GM18907 (cell line): ENCODE results near the gene RASA3.

Experiments used
- ATAC-seq: cut with Tn5 transposase; IDR thresholded peaks from one replicate; pipeline ENCODE4 v1.9.1; 2021; ENCODE audit warnings: mild to moderate bottlenecking, moderate library complexity; ENCODE audit not compliant: unreplicated experiment

The RASA3 gene

DNA sequence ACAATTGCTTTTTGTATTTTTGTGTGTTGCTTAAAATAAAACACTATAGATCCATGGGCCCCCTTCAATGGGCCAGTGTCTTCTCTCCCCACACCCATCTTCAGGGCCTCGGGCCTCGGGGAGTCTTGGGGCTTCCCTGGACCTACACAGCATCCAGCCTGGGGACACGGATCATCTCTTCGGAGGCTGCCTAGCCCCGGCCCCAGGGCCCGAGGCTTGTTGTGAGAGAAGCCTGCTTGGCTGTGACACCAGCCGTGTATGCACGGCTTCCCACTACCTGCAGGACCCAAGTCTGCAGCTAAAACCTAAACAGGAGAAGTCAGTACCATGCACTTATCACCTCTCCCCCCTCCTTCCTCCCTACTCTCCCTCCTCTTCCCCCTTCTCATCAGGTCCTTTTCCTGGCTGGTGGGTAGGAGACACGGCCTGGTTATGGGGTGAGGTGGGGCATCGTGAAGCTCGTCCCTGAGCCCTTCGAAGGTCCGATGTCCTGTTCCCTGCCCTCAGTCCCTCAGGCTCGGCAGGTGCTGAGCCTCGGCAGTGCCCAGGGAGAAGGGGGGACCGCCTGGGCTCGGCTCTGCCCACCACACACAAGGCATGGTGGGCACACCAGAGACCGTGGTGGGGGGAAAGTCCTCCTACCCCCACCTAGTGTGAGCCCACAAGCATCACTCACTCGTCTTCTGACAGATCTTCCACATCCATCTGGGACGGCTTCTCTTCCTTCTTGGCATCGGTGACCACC lies 168.0 kb downstream of the RASA3 start:
- ATAC-seq = no peak

DNA sequence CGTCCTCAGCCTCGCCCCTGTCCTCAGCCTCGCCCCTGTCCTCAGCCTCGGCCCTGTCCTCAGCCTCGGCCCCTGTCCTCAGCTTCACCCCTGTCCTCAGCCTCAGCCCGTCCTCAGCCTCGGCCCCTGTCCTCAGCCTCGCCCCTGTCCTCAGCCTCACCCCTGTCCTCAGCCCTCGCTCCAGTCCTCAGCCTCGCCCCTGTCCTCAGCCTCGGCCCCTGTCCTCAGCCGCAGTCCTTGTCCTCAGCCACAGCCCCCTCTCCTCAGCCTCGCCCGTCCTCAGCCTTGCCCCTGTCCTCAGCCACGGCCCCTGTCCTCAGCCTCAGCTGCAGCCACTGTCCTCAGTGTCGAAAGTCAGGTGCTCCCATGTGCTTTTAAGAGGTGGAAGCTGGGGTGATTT lies 169.0 kb downstream of the RASA3 start:
- no peak for ATAC-seq

DNA sequence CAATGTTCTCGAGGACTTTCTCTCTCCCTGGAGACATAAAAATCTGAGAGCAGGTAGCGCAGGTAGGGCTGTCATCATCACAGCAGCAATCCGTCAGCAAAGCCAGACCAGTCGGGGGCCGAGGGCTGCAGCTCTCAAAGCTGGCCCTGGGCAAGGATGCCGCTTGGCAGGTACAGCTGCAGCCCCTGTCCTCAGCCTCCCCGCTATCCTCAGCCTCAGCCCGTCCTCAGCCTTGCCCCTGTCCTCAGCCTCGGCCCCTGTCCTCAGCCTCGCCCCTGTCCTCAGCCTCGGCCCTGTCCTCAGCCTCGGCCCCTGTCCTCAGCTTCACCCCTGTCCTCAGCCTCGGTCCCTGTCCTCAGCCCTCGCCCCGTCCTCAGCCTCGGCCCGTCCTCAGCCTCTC lies 169.4 kb downstream of the RASA3 start:
- ATAC-seq = no peak

- ATAC-seq = no peak
Measured at GRCh38 chr13:113962386-113962785, 170.0 kb downstream of the RASA3 start.

DNA sequence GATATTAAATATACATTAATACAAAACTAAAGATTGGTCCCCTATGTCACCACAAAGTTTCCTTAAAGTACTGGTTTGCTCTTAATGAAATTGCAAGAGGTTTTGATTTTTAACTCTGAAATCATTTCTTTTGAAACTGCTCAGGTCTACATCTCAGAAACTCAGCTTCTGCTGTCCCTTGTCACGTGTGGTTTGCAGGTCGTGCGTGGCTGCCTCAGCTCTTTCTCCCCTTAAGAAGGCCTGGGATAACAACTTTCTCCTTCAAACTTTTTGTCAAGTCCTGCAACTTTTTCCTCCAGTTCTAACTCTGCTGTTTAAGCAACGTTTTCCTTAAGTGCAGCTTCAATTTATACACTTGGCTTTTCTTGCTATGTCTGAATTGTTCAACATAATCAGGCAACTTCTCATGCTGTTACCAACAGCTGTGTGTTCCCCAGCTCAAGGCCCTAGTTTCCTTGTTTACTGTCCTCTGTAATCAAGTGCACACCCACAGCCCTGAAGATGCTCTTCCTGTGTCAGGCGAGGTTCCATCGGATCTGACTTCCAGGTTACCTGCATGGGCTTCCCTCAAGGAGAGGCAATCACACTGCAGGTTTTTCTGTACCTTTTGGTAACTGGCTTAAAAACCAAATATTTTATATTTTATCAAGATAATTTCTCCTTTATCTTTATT lies 172.0 kb downstream of the RASA3 start:
- no peak for ATAC-seq

DNA sequence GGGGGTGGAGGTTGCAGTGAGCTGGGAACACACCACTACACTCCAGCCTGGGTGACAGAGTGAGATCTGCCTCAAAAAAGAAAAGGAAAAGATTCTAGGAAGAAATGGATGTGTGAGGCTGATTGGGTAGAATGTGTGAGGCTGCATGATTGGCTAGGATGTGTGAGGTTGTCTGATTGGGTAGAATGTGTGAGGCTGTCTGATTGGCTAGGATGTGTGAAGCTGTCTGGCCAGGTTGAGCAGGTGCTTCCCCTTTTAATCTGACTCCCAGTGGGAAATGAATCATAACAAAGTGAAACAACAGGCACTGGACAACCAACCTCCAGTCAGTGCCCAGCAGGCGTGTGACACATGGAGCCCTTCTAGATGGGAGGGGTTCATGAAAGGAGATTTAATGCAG lies 173.2 kb downstream of the RASA3 start:
- ATAC-seq = no peak

DNA sequence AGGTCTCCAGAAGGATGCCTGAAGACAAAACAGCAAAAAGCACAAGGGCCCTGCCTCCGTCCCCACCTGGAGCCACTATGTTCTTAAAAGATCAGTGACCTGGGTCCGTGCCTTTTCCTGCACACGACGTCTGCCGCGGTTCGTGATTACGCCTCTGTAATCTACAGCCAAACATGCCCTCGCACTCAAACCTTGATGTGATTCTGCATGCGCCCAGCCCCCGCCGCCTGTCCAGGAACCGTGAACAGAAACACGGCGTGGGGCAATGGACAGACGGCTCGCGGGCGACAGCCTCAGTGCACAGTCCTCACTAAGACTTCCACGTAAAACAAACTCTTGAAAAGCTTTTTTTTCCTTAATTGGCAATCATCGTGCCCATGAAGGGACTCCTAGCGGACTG lies 174.1 kb downstream of the RASA3 start:
- ATAC-seq = no peak

DNA sequence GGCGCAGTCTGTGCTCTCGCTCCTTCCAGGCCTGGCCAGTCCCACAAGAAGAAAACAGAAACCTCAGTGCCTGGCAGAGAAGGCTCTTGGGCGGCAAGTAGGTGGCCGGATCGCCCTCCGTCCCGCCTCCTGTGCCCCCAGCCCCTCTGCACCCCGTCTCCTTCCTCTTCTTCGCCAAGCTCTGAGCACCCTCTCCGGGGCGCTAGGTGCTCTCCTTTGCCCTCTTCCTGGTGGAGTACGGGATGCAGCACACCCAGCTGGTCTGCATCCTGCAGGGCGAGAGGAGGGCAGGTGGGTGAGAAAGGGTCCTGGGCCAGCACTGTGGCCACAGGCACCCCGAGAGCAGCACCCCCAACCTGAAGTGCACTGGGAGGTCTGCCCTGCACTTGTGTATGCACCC lies 175.9 kb downstream of the RASA3 start:
- no peak for ATAC-seq

DNA sequence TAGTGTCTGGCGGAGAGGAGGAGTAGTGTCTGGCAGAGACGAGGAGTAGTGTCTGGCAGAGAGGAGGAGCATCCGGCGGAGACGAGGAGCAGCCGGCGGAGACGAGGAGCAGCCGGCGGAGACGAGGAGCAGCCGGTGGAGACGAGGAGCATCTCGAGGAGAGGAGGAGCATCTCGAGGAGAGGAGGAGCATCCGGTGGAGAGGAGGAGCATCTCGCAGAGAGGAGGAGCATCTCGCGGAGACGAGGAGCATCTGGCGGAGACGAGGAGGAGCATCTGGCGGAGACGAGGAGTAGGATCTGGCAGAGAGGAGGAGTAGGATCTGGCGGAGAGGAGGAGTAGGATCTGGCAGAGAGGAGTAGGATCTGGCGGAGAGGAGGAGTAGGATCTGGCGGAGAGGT lies 176.7 kb downstream of the RASA3 start:
- no peak for ATAC-seq

DNA sequence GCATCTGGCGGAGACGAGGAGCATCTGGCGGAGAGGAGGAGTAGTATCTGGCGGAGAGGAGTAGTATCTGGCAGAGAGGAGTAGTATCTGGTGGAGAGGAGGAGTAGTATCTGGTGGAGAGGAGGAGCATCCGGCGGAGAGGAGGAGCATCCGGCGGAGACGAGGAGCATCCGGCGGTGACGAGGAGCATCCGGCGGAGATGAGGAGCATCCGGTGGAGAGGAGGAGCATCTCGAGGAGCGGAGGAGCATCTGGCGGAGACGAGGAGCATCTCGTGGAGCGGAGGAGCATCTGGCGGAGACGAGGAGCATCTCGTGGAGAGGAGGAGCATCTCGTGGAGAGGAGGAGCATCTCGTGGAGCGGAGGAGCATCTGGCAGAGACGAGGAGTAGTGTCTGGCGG lies 177.2 kb downstream of the RASA3 start:
- no peak for ATAC-seq

- ATAC-seq = no peak
Measured at GRCh38 chr13:113954046-113954835, 178.2 kb downstream of the RASA3 start.

DNA sequence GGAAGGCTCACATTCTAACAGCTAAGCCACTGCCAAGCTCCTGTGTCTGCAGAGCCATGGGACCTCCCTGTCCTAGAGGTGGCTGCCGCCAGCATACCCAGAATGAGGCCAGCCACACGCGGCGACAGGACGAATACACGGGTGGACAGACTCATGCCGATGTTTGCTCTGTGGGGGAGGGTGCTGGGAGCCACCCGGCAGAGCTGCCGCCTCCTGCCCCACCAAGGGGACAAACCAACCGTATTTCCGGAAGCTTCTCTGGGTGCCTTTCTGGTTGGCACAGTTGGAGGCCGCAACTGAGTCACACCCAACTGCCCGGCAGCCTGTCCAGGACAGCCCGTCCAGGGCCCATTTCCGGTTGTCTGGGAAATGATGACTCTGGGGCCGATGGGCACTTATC lies 178.9 kb downstream of the RASA3 start:
- no peak for ATAC-seq

GRCh38 chr13:113952983-113953520 lies 179.4 kb downstream of the RASA3 start:
- ATAC-seq = no peak

DNA sequence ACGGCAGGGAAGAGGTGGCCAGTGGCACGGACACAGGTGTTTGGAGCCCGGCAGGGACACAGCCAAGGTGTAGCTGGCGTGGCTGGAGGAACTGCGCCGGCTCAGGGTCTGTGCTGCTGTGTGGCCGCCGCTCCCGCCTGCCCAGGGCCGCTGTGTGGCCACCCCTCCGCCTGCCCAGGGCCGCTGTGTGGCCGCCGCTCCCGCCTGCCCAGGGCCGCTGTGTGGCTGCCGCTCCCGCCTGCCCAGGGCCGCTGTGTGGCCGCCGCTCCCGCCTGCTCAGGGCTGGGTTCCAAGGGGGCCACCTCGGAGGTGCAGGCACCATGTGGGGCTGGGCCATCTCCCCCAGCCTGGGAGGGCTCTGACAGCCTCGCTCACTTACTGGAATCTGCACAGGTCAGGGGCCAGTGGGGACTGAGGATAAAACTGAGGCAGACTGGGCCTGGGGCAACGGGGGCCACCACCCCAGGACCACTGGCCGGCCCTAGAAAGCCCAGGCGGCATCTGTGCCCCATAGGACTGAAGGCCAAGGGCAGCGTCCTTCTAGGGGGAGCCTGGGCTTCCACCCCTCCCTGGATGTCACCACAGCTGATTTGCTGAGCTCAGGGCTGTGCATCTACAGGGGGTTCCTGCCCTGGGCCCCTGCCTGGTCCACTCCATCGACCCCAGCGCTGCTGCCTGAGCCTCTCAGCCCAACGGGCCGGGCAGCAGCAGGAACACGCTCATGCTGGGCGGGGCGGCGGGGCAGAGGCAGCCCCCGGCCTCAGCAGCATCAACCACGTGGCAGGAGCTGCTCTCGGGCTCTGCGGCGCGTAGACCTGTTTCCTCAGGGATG lies 180.1 kb downstream of the RASA3 start:
- ATAC-seq = no peak

DNA sequence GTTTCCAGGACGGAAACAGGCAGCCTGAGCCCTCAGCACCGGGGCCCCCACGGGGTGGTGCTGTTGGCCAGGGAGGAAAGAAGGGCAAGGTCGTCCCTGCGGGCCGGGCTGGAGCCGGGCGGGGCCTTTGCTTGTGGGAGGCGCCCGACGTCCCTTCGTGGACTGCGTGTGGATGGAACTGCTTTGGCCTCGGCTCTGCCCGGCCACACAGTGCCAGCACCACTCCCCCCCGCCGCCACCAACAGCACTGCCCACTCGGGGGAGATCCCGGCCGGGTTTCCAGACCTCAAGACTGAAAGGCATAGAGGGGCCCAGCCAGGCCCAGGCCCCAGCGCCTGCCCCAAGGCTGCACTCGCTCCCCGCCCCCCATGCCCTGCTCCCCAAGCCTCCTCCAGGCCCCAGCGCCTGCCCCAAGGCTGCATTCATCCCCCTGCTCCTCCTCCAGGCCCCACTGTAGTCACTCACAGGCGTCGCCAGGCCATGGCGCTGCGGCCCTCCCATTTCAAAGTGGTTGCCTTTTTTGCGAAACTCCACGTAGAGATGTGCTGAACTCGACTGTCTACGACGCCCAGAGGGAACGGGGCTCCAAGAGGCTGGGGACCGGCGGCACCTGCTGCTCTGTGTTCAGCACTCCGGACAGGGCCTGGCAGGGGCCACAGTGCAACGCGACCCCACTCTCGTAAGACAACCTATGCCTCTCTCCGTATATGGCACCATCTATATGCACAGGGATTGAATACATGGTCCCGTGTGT lies 181.0 kb downstream of the RASA3 start:
- no peak for ATAC-seq

GRCh38 chr13:113950451-113951245 lies 181.8 kb downstream of the RASA3 start:
- ATAC-seq = no peak

DNA sequence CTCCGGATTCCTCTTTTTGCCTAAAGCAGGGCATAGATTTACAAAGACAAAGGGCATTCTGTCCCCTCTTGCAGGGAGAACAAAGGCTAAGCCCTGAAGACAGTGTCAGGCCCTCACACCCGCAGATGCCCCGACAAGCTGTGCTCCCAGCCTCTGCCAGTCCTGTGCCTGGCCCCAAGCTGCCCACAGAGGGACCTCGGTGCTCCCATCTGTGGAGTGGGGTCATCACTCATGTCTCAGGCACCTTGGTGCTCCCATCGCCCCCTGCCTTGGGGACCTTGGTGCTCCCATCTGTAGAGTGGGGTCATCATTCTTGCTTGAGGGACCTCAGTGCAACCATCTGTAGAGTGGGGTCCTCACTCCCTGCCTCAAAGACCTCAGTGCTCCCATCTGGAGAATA lies 182.9 kb downstream of the RASA3 start:
- no peak for ATAC-seq

- no peak for ATAC-seq
Measured at GRCh38 chr13:113948034-113948742, 184.2 kb downstream of the RASA3 start.
